ENCODE measurements around the gene GNG3. TPM values are rescaled to one million over a fixed set of nuclear protein-coding genes. Genes with fewer than 3 reads are reported as not detected.
A peak's percentile ranks its signal among the peaks of the same experiment; 100 is the strongest.
"Not testable (repeated sequence)": the region's sequence is repeated elsewhere in the genome, so short reads cannot be mapped to it uniquely, and the experiment has no call there.

GNG3 gene
- polyA plus RNA-seq, 3 donors: 0.23 TPM; not detected in 2

DNA sequence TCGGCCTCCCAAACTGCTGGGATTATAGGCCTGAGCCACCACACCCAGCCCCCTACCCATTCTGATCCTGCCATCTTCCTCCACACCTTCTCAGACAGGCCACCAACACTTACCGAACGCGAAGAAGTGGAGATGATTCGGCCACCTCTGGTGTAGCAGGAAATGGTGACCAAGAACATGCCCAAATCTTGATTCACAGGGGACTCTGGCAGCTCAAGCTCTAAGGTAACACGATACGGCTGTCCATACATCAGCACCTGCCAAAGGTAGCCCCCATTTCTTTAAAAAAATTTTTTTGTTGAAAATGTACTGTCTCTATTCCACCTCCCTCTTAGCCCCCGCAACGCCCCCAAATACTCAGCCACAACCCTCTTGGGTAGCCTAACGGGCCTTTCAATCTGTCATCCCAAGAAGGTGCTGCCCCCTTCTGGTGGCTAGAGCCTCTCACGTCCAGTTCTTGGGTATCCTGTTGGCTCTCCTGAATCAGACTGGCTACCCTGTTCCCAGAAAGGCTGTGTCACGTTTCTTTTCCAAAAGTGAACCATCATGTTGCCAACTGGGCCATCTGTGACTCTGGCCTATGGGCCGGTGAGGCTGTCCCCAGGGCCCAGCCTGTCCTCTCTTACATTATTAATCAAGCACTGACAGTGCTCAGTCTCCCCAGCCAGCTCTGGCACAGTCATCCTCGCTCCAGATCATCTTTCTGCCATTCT, 12.9 kb upstream of the GNG3 start:
- Mint-ChIP-seq H3K27ac (peak overlapping the region in 4 of 7 donors; percentile 3 to 40 (median 21)), H3K4me1 (peaks cover 3% of the 10 kb centered on the region), H3K36me3 (peaks cover 43 to 67% of the 10 kb centered on the region in 2 donors), H3K27me3 (ENCODE audit: low read depth in 3 of 3) (peaks cover 0 to 4% (median 3%) of the 10 kb centered on the region in 3 donors), H3K9me3 (no peaks in the 10 kb centered on the region), H3K4me3 (no peak overlapping the region)
- intact Hi-C loops (cut with micrococcal nuclease): loop anchor here in 1 of 2 donors (10.0 kb wide), 1 partner anchor 300 kb away; no protein-coding TSS in a partner anchor
- WGBS (ENCODE audit: insufficient coverage): 64% methylated on average over 13 of the region's 14 CpGs
- Histone ChIP-seq H2AFZ (ENCODE audit: insufficient read depth, low read depth, low read length, poor library complexity, severe bottlenecking) (peak overlapping the region; percentile 20), H3K27ac (ENCODE audit: low read depth in 1 of 2, low read length in 2 of 2) (no peak overlapping the region), H3K4me1 (ENCODE audit: control insufficient read depth in 1 of 2, insufficient read depth in 2 of 2, low read length in 2 of 2) (no peaks in the 10 kb centered on the region), H3K9me3 (replicated peaks in 1 of 2; ENCODE audit: control insufficient read depth in 1 of 2, insufficient read depth in 1 of 2, low read length in 2 of 2) (no peaks in the 10 kb centered on the region), H3K27me3 (ENCODE audit: control insufficient read depth in 2 of 2, insufficient read depth in 2 of 2, low read length in 2 of 2) (no peaks in the 10 kb centered on the region), H4K20me1 (ENCODE audit: insufficient read depth, low read length) (no peaks in the 10 kb centered on the region), H3K36me3 (replicated peaks in 1 of 2; ENCODE audit: control insufficient read depth in 1 of 2, insufficient read depth in 2 of 2, low read length in 2 of 2) (peaks cover 29 to 41% of the 10 kb centered on the region in 2 donors), H3K79me2 (ENCODE audit: insufficient read depth, low read length) (no peaks in the 10 kb centered on the region), H3K4me3 (replicated peaks in 1 of 3; ENCODE audit: low read depth in 2 of 3, low read length in 3 of 3) (no peak overlapping the region), H3K9ac (ENCODE audit: insufficient read depth, low read length, poor library complexity, severe bottlenecking) (no peak overlapping the region), H3K4me2 (replicated peaks; ENCODE audit: extremely low read depth, low read length, poor library complexity, severe bottlenecking) (no peak overlapping the region)
- TF ChIP-seq, protein P1, sequence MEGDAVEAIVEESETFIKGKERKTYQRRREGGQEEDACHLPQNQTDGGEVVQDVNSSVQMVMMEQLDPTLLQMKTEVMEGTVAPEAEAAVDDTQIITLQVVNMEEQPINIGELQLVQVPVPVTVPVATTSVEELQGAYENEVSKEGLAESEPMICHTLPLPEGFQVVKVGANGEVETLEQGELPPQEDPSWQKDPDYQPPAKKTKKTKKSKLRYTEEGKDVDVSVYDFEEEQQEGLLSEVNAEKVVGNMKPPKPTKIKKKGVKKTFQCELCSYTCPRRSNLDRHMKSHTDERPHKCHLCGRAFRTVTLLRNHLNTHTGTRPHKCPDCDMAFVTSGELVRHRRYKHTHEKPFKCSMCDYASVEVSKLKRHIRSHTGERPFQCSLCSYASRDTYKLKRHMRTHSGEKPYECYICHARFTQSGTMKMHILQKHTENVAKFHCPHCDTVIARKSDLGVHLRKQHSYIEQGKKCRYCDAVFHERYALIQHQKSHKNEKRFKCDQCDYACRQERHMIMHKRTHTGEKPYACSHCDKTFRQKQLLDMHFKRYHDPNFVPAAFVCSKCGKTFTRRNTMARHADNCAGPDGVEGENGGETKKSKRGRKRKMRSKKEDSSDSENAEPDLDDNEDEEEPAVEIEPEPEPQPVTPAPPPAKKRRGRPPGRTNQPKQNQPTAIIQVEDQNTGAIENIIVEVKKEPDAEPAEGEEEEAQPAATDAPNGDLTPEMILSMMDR (IDR thresholded peaks at IDR 0.05): peak; percentile 87
- peak; percentile 66 to 84 (median 79) for DNase-seq

DNA sequence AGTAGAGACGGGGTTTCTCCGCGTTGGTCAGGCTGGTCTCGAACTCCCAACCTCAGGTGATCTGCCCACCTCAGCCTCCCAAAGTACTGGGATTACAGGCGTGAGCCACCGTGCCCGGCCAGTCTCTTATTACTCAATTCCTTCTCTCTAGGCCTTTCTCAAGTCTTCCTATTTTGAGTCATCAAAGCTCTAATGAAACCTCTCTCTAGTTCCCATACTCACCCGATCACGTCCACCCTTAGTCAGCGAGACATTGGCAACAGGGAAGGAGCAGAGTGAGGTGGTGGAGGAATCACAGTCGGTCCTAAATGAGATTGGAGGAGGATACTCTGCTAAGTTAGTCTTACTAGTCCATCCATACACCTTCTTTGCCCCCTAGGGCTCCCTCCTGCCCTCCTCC, 5.2 kb upstream of the GNG3 start:
- TF ChIP-seq, protein P1 (IDR thresholded peaks at IDR 0.05): no peak
- Histone ChIP-seq H3K79me2 (ENCODE audit: insufficient read depth, low read length) (peaks cover 10% of the 10 kb centered on the region), H3K4me3 (replicated peaks in 1 of 3; ENCODE audit: low read depth in 2 of 3, low read length in 3 of 3) (peak overlapping the region in 1 of 3 experiments; percentile 49), H3K4me2 (replicated peaks; ENCODE audit: extremely low read depth, low read length, poor library complexity, severe bottlenecking) (peak overlapping the region; percentile 46), H3K9ac (ENCODE audit: insufficient read depth, low read length, poor library complexity, severe bottlenecking) (no peak overlapping the region), H3K4me1 (ENCODE audit: control insufficient read depth in 1 of 2, insufficient read depth in 2 of 2, low read length in 2 of 2) (peaks cover 49 to 55% of the 10 kb centered on the region in 2 donors), H2AFZ (ENCODE audit: insufficient read depth, low read depth, low read length, poor library complexity, severe bottlenecking) (peak overlapping the region; percentile 37), H3K9me3 (replicated peaks in 1 of 2; ENCODE audit: control insufficient read depth in 1 of 2, insufficient read depth in 1 of 2, low read length in 2 of 2) (no peaks in the 10 kb centered on the region), H4K20me1 (ENCODE audit: insufficient read depth, low read length) (no peaks in the 10 kb centered on the region), H3K36me3 (replicated peaks in 1 of 2; ENCODE audit: control insufficient read depth in 1 of 2, insufficient read depth in 2 of 2, low read length in 2 of 2) (peaks cover 0 to 11% of the 10 kb centered on the region in 2 donors), H3K27ac (ENCODE audit: low read depth in 1 of 2, low read length in 2 of 2) (peak overlapping the region; percentile 67 to 86), H3K27me3 (ENCODE audit: control insufficient read depth in 2 of 2, insufficient read depth in 2 of 2, low read length in 2 of 2) (no peaks in the 10 kb centered on the region)
- intact Hi-C loops (cut with micrococcal nuclease): loop anchor here (10.0 kb wide), 1 partner anchor 107 kb away; the partner anchor contains the start of gene TUT1 (in 2 of the 2)
- H3K4me1 Mint-ChIP-seq: peaks cover 37% of the 10 kb centered on the region
- H3K4me3 Mint-ChIP-seq: no peak overlapping the region
- DNase-seq: peak; percentile 77 to 92 (median 86)
- H3K27me3 Mint-ChIP-seq (ENCODE audit: low read depth in 3 of 3): peaks cover 0 to 3% (median 1%) of the 10 kb centered on the region in 3 donors
- peaks cover 0 to 3% (median 0%) of the 10 kb centered on the region in 7 donors for H3K9me3 Mint-ChIP-seq
- peak overlapping the region; percentile 85 to 95 (median 91) for H3K27ac Mint-ChIP-seq
- peaks cover 18 to 24% of the 10 kb centered on the region in 2 donors for H3K36me3 Mint-ChIP-seq
- 0% methylated on average over 3 of the region's 11 CpGs for WGBS (ENCODE audit: insufficient coverage)

DNA sequence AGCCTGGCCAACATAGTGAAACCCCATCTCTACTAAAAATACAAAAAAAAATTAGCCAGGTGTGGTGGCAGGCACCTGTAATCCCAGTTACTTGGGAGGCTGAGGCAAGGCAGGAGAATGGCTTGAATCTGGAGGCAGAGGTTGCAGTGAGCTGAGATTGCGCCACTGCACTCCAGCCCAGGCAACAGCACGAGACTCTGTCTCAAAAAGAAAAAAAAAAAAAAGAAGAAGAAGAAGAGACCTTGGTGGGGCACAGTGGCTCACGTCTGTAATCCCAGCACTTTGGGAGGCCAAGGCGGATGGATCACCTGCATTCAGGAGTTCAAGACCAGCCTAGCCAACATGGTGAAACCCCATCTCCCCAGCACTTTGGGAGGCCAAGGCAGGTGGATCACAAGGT, 3.6 kb upstream of the GNG3 start:
- H3K27me3 Mint-ChIP-seq (ENCODE audit: low read depth in 3 of 3); H3K4me2 ChIP-seq (replicated peaks; ENCODE audit: extremely low read depth, low read length, poor library complexity, severe bottlenecking); H3K9me3 Mint-ChIP-seq; H2AFZ ChIP-seq (ENCODE audit: insufficient read depth, low read depth, low read length, poor library complexity, severe bottlenecking); H3K4me3 ChIP-seq (replicated peaks in 1 of 3; ENCODE audit: low read depth in 2 of 3, low read length in 3 of 3); H3K79me2 ChIP-seq (ENCODE audit: insufficient read depth, low read length); H3K27me3 ChIP-seq (ENCODE audit: control insufficient read depth in 2 of 2, insufficient read depth in 2 of 2, low read length in 2 of 2); H3K9ac ChIP-seq (ENCODE audit: insufficient read depth, low read length, poor library complexity, severe bottlenecking); H4K20me1 ChIP-seq (ENCODE audit: insufficient read depth, low read length); H3K9me3 ChIP-seq (replicated peaks in 1 of 2; ENCODE audit: control insufficient read depth in 1 of 2, insufficient read depth in 1 of 2, low read length in 2 of 2); H3K4me3 Mint-ChIP-seq: not testable (repeated sequence)
- Histone ChIP-seq H3K4me1 (ENCODE audit: control insufficient read depth in 1 of 2, insufficient read depth in 2 of 2, low read length in 2 of 2) (peaks cover 56 to 71% of the 10 kb centered on the region in 2 donors), H3K27ac (ENCODE audit: low read depth in 1 of 2, low read length in 2 of 2) (peak overlapping the region; percentile 45 to 64), H3K36me3 (replicated peaks in 1 of 2; ENCODE audit: control insufficient read depth in 1 of 2, insufficient read depth in 2 of 2, low read length in 2 of 2) (peaks cover 0 to 11% of the 10 kb centered on the region in 2 donors)
- Mint-ChIP-seq H3K27ac (peak overlapping the region; percentile 78 to 95 (median 85)), H3K4me1 (peaks cover 51% of the 10 kb centered on the region), H3K36me3 (peaks cover 15 to 22% of the 10 kb centered on the region in 2 donors)
- DNase-seq: peak in 2 of 3 donors; percentile 47 to 67
- intact Hi-C loops (cut with micrococcal nuclease): loop anchor here (10.0 kb wide), 1 partner anchor 109 kb away; the partner anchor contains the start of gene TUT1 (in 2 of the 2)
- WGBS (ENCODE audit: insufficient coverage): 60% methylated on average over 1 of the region's 4 CpGs
